Nephron progenitor cell (in vitro differentiated cells): ENCODE measurements around the gene ANKRD63.

ENCODE experiments used
- DNase-seq: peaks from one replicate; pipeline ENCODE4 v3.0.0; 2021
- H3K27ac Mint-ChIP-seq: 2 replicates; pipeline ENCODE4 v1.8.0; 2021; ENCODE audit warnings: mild to moderate bottlenecking, moderate library complexity, mixed read lengths
- H3K27me3 Mint-ChIP-seq: 2 replicates; pipeline ENCODE4 v1.8.0; 2021; ENCODE audit warnings: mild to moderate bottlenecking, low read depth, mixed read lengths; ENCODE audit not compliant: poor library complexity
- H3K36me3 Mint-ChIP-seq: 2 replicates; pipeline ENCODE4 v1.8.0; 2021; ENCODE audit warnings: low read depth, mixed read lengths
- H3K4me1 Mint-ChIP-seq: 2 replicates; pipeline ENCODE4 v1.8.0; 2021; ENCODE audit warnings: mixed read lengths
- H3K4me3 Mint-ChIP-seq: 2 replicates; pipeline ENCODE4 v1.8.0; 2021; ENCODE audit warnings: mild to moderate bottlenecking, moderate library complexity, mixed read lengths
- H3K9me3 Mint-ChIP-seq: 2 replicates; pipeline ENCODE4 v1.8.0; 2021; ENCODE audit warnings: mild to moderate bottlenecking, moderate library complexity, mixed read lengths
- CTCF ChIP-seq: fragments of 200-600 bp; sonication (generic); IDR thresholded peaks from 2 replicates; pipeline ENCODE4 v1.5.0; 2021; ENCODE audit warnings: antibody characterized with exemption

ANKRD63 gene

GRCh38 chr15:40286061-40286532 is 3.2 kb upstream of the ANKRD63 start:
- H3K27me3 Mint-ChIP-seq, result peaks cover 93% of the 10 kb centered on the region
- DNase-seq, result no peak
- no peak overlapping the region for H3K4me3 Mint-ChIP-seq

DNA sequence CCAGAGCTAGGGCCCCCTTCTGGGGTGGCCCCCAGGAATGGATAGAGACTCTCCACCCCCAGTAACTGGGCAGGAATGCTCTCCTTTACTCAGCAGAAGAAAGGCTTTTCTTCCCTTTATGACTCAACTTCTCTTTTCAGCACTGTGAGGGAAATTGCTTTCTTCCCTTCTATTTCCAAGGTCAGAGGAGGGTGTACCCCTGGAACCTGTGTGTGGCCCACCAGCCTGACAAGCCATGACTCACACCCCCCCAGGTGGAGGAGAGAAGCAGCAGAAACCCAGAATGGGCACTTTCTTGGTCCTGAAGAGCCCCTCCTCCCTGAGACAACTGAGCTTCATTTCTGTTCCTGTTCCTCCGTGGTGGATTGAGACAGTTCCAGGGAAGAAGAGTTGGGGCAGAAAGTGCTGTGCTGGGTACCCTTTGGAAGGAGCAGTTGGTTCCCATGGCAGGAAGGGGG is 2.7 kb upstream of the ANKRD63 start:
- no peak for TF ChIP-seq CTCF
- Mint-ChIP-seq H3K27ac (no peak overlapping the region), H3K4me3 (no peak overlapping the region), H3K36me3 (no peaks in the 10 kb centered on the region), H3K9me3 (no peaks in the 10 kb centered on the region), H3K27me3 (peaks cover 94% of the 10 kb centered on the region), H3K4me1 (peaks cover 26% of the 10 kb centered on the region)
- DNase-seq, result no peak

More at GRCh38 chr15:40286061-40286532, 3.2 kb upstream of the ANKRD63 start:
- Mint-ChIP-seq H3K27ac (no peak overlapping the region), H3K9me3 (no peaks in the 10 kb centered on the region), H3K4me1 (peaks cover 26% of the 10 kb centered on the region), H3K36me3 (no peaks in the 10 kb centered on the region)
- no peak for TF ChIP-seq CTCF

- H3K27ac Mint-ChIP-seq, result no peak overlapping the region
- no peak for DNase-seq
- no peaks in the 10 kb centered on the region for H3K36me3 Mint-ChIP-seq
- no peaks in the 10 kb centered on the region for H3K9me3 Mint-ChIP-seq
- H3K4me3 Mint-ChIP-seq, result no peak overlapping the region
- H3K27me3 Mint-ChIP-seq, result peaks cover 94% of the 10 kb centered on the region
- peaks cover 26% of the 10 kb centered on the region for H3K4me1 Mint-ChIP-seq
- no peak for TF ChIP-seq CTCF
Measured at GRCh38 chr15:40285151-40285550, 2.3 kb upstream of the ANKRD63 start.

DNA sequence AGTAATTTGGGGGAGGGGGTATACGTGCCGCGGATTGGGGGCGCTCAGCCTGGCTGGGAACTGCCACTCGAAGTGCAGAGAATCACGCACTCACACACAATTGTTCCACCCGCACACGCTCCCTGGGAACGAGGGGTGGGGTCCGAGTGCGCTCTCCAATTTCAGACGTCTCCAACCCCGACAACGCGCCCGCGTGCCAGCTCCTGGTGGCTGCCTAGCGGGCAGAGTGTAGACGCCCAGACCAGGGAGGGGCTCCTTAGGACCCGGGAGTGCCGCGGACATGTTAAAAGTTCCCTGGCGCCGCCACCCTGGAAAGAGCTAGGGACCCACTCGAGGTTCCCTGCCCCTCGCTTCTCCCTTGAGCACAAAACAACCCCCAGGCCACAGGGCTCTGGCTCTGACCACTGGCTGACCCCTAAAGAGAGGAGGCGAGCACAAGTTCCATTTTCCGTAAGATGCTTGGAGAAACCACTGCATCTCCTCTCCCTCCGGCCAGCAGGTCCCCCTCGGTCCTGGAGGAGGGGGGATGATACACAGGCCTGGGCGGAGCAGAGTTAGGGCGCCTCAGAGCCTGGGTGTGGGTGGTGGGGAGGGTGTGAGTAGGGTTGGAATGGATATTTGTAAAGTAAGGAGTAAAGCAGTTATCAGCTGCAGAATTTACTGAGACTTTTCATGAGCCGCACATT is 894 bp upstream of the ANKRD63 start:
- DNase-seq, result no peak
- no peaks in the 10 kb centered on the region for H3K9me3 Mint-ChIP-seq
- peak overlapping the region; percentile 15 for H3K4me3 Mint-ChIP-seq
- H3K27me3 Mint-ChIP-seq, result peaks cover 94% of the 10 kb centered on the region
- H3K4me1 Mint-ChIP-seq, result peaks cover 38% of the 10 kb centered on the region
- no peak overlapping the region for H3K27ac Mint-ChIP-seq
- no peaks in the 10 kb centered on the region for H3K36me3 Mint-ChIP-seq
- TF ChIP-seq CTCF, result no peak

GRCh38 chr15:40282147-40282868 is 556 bp downstream of the ANKRD63 start:
- peaks cover 95% of the 10 kb centered on the region for H3K27me3 Mint-ChIP-seq
- H3K36me3 Mint-ChIP-seq, result no peaks in the 10 kb centered on the region
- DNase-seq, result peak; percentile 72
- no peak for TF ChIP-seq CTCF
- H3K4me1 Mint-ChIP-seq, result peaks cover 42% of the 10 kb centered on the region
- H3K27ac Mint-ChIP-seq, result no peak overlapping the region
- peak overlapping the region; percentile 55 for H3K4me3 Mint-ChIP-seq
- H3K9me3 Mint-ChIP-seq, result no peaks in the 10 kb centered on the region
